Fibroblast of villous mesenchyme (primary cell): ENCODE data around the gene NELL1. TPM values are rescaled to one million over a fixed set of nuclear protein-coding genes. Genes with fewer than 3 reads are reported as not detected.

ENCODE experiments used
- DNase-seq: peaks from one replicate; pipeline ENCODE4 v3.0.0-alpha.2; 2010; ENCODE audit warnings: low read depth
- H3K4me3 ChIP-seq: 2 replicates; pipeline ENCODE4 v1.5.1; 2011; ENCODE audit warnings: low read depth, mild to moderate bottlenecking, low read length
- total RNA-seq: library from RNA; depleted of rRNA; stranded (reverse); fragments of >200 nt; gene quantifications from 2 replicates; pipeline ENCODE4 v1.2.3, GENCODE V29; 2012
- TF ChIP-seq, protein P1 (sequence below): IDR thresholded peaks from 2 replicates; pipeline ENCODE4 v1.5.1; 2012; ENCODE audit warnings: low read depth, mild to moderate bottlenecking, low read length; ENCODE audit not compliant: insufficient read depth

NELL1 gene
- total RNA-seq, 1 donor = not detected

DNA sequence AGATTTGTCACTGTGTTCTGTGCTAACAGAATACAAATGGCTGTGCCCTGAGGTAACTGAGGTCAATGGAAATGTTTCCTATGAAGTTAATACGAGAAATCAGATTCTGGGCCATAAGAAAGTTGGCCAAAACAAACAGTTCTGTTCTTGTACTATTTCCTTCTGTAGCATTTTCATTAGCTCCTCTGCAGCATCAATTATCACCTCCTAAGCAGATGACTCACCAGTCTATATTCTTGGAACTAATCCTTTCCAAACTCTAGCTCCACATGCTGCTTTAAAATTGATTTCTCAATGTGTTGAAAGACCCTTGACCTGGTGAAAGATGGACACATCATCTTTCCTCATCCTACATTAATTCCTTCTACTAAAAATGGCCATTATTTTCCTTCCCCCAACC, 736.0 kb downstream of the NELL1 start:
- no peak overlapping the region for H3K4me3 ChIP-seq
- TF ChIP-seq, protein P1, sequence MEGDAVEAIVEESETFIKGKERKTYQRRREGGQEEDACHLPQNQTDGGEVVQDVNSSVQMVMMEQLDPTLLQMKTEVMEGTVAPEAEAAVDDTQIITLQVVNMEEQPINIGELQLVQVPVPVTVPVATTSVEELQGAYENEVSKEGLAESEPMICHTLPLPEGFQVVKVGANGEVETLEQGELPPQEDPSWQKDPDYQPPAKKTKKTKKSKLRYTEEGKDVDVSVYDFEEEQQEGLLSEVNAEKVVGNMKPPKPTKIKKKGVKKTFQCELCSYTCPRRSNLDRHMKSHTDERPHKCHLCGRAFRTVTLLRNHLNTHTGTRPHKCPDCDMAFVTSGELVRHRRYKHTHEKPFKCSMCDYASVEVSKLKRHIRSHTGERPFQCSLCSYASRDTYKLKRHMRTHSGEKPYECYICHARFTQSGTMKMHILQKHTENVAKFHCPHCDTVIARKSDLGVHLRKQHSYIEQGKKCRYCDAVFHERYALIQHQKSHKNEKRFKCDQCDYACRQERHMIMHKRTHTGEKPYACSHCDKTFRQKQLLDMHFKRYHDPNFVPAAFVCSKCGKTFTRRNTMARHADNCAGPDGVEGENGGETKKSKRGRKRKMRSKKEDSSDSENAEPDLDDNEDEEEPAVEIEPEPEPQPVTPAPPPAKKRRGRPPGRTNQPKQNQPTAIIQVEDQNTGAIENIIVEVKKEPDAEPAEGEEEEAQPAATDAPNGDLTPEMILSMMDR = no peak
- no peak for DNase-seq

DNA sequence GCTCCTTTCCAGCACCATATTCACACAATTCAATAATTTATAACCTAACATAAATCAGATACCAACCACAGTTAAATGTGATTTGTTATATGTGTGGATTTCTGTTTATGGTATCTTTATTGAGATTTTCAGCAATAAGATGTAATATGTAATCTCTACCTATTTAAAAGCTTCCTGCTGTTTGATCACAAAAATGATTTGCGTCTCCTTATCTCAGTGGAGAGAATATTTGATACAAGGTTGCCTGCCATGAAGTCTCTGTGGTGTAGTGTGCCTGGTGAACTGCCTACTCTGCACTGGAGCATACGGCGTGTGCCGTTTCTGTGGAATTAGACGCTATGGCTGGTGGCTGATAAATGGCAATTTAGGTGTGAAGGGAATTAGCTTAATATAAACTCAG, 741.1 kb downstream of the NELL1 start:
- TF ChIP-seq, protein P1 = no peak
- H3K4me3 ChIP-seq = no peak overlapping the region
- no peak for DNase-seq

DNA sequence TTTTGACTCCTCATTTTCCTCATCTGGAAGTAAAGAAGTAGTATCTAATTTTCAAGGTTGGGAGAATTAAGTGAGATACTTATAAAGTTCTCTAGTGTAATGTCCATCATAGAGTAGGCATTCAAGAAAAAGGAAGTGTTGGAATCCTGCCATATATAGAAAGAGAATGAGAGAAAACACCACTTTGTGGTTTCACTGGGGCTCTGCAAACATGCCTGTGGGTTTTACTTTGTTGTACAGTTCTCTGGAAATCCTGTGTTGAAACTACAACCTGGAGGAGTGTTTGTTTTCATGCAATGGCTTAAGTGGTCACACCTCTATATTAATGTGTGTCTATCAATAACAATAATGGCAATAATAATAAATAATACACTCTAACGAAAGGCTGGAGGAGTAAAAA, 741.7 kb downstream of the NELL1 start:
- no peak overlapping the region for H3K4me3 ChIP-seq
- TF ChIP-seq, protein P1 = no peak
- no peak for DNase-seq

DNA sequence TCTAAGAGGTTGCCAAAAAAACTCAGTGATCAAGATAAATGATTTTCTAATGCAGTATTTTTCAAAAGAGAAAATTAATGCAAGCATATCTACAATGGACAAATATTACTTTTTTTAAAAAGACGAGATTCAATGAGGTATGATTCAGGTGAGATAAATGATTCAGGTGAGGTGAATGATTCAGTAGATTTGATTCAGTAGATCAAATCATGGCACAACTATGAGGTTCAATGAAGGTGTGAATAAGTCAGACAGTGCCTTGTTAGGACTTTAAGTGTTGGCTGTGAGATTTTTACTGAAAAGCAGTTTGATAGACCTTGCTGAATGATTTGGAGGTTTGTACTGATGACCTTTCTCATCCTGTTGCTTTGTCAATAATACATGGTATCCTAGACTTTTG, 742.2 kb downstream of the NELL1 start:
- H3K4me3 ChIP-seq = no peak overlapping the region
- DNase-seq = no peak
- TF ChIP-seq, protein P1 = no peak

DNA sequence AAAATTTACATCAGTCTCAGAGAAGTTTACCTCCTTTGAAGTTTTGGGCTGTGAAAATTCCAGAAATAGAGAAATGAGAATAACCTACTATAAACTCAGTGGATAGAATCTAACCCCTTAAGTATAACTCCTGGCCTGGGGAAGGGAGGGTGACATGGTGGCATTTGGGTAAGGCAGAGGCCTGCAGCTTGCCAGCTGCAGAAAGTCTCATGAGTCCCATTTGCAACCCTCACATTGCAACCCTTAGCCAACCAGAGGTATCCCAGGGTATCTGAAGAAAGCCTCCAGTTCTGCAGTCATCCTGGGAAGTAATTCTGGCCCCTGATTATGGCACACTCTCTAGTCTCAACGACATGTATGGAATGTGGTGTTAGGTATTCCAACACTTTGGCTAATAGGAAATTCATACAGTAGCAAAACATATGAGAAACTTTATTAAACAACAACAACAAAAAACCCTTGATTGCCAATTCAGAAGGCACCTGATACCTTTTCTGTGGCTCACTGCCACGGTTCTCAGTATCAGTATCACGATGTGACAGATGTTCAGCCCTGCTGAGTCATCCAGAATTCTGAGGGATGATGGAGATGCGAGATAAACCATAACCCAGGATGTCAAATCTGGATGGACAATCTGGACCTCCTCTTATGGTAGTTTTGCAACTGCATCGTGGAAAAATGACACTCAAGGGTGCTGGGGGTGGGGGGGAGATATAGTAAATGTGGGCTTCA, 743.4 kb downstream of the NELL1 start:
- no peak for DNase-seq

DNA sequence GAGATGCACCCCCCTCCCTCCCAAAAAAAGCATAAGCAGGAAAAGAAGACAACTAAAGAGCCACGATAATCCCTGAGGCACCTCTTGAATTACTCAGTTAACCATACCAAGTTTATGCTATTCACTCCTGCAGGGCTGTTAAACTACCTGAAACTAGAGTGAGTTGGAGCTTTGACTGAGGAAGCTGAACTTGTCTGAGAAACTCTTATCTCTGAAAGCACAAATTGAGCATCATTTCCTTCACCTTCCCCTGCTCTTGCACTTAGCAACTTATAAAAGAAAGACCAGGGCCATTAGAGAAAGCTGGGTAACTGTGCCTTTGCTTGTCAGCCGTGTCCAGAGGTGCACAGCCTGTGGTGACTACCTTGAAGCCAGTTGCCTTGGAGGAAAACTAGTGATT, 745.6 kb downstream of the NELL1 start:
- TF ChIP-seq, protein P1 = no peak
- no peak for DNase-seq
- H3K4me3 ChIP-seq = no peak overlapping the region

More for the DNA sequence above, 743.4 kb downstream of the NELL1 start:
- H3K4me3 ChIP-seq = no peak overlapping the region
- TF ChIP-seq, protein P1 = no peak

DNA sequence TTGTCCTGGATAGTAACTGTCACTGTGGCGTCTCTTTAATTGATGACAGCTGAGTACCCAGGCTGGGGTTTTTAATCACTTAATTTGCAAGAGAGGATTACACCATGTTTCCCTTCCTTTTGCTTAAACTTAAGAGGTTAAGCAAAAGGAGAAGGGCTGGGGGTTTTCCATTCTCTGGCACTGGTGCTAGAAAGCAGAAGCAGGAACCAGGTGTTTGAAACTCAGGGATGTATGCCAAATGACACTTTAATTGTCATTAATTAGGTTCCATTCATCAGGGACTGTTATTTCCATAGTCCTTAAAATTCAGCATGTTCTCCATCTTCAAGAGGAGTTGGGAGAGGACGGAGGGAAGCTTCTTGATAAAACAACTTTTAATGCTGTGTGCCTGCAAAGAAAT, 746.2 kb downstream of the NELL1 start:
- no peak for DNase-seq
- TF ChIP-seq, protein P1 = no peak
- no peak overlapping the region for H3K4me3 ChIP-seq
